GM18499 (cell line): ENCODE results near the gene MLPH.
A peak's percentile ranks its signal among the peaks of the same experiment; 100 is the strongest.

Experiments used
- ATAC-seq: cut with Tn5 transposase; IDR thresholded peaks from one replicate; pipeline ENCODE4 v1.9.1; 2021; ENCODE audit warnings: moderate number of reproducible peaks; ENCODE audit not compliant: insufficient read depth, unreplicated experiment

Gene MLPH

DNA sequence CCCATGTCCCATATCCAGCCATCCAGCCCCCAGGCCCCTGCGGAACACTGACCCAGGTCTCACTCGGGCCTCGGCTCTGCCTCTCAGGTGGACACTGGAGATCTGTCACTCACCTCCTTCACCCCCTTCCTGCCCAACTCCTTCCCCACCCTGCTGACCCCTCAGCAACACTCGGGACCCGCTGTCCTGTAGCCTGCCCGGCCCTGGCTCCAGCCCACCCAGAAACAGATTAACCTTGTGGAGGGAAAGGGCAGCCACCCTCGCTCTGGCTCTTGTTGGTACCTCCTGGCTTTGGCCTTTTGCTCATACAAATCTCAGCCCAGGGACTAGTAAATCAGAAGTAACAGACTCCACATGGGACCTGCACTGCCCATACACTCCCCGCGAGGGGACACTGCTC is 49.6 kb downstream of the MLPH start:
- no peak for ATAC-seq

DNA sequence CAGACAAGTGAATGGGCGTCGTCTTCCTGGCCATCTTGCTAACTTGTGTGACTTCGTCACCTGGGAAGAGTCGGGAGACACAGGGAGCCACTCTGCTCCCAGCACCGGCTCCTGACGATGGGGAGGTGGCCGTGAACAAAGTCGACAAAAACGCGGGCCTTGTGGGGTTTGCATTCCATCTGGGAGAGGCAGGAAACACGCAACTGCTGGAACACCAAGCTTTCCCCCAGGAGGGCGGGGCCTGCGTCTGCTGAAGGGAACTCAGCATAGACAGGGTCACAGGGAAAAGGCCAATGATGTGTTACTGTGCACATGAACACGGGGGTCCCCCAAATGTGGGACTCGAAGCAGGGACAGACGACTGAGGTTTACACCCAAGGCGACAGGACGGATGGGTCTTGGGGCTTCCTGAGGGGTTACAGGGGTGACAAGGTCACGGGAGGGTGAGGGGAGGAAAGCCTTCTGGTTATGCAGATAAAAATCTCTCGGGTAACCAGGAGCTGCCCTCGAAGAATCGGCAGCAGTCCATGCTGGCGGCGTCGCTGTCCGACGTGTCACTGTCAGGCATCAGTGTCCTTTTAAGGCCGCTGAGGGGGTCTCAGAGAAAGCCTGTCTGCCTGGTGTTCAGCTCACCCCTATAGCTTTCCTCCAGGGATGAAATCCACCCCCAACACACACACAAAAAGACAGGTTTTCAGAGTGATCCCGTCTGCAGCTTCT is 51.1 kb downstream of the MLPH start:
- ATAC-seq = no peak

GRCh38 chr2:237538901-237539300 is 51.9 kb downstream of the MLPH start:
- ATAC-seq = no peak

- ATAC-seq = no peak
Measured at GRCh38 chr2:237539681-237540080, 52.6 kb downstream of the MLPH start.

DNA sequence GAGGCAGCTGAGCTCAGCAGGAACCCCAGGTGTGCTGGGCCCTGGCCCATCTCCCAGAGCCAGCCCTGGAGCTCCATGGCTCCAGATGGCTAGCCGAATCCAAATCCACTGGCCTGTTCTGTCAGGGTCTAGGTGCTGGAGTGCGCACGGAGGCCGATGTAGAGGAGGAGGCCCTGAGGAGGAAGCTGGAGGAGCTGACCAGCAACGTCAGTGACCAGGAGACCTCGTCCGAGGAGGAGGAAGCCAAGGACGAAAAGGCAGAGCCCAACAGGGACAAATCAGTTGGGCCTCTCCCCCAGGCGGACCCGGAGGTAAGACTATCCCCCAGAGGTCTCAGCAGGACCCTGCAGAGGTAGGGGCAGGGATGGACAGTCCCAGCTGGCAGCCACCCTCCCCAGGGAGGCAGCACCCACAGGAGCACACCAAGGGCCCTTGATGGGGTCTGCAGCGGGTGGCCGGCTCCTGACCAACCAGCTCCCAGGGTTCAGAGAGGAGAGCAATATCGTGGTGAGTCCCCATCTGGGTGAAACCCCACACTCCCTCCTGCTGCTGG is 53.2 kb downstream of the MLPH start:
- ATAC-seq = no peak

DNA sequence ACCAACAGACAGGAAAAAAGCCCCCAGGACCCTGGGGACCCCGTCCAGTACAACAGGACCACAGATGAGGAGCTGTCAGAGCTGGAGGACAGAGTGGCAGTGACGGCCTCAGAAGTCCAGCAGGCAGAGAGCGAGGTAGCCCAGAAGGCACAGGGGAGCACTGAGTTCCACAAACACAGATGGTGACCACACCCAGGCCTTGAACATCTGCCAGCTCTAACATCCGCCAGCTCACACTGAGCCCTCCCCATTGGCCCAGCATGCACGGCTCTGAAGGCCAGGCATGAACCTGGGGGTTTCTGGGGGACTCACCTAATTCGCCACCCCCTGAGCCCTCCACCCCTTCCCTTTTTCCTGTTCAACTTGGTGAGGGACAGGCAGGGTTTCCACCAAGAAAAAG is 53.8 kb downstream of the MLPH start:
- no peak for ATAC-seq

DNA sequence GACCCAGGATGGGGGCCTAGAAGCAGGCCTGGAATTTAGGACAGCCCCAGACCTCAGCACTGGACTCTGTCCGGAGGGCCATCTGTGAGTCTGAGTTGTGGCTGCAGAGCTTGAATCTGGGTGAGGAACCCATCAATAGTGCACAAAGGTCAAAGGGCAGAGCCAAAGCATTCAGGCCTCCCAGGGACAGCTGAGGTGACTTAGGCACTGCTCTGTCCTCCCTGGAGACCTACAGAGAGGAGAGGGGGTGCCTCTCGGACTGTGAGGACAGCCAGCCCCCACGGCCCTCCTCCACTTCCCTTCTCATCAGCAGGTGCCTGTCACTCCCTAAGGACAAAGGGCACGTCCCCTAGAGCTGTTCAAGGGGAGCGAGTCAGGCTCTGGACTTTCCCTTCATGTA is 54.2 kb downstream of the MLPH start:
- no peak for ATAC-seq

- no peak for ATAC-seq
Measured at GRCh38 chr2:237542001-237542704, 55.1 kb downstream of the MLPH start.

- no peak for ATAC-seq
Measured at GRCh38 chr2:237546040-237546875, 59.2 kb downstream of the MLPH start.

- no peak for ATAC-seq
Measured at GRCh38 chr2:237546876-237547395, 59.9 kb downstream of the MLPH start.

- no peak for ATAC-seq
Measured at GRCh38 chr2:237547841-237548416, 60.9 kb downstream of the MLPH start.

- no peak for ATAC-seq
Measured at GRCh38 chr2:237549216-237549615, 62.2 kb downstream of the MLPH start.

- ATAC-seq = no peak
Measured at GRCh38 chr2:237549643-237550415, 62.8 kb downstream of the MLPH start.

DNA sequence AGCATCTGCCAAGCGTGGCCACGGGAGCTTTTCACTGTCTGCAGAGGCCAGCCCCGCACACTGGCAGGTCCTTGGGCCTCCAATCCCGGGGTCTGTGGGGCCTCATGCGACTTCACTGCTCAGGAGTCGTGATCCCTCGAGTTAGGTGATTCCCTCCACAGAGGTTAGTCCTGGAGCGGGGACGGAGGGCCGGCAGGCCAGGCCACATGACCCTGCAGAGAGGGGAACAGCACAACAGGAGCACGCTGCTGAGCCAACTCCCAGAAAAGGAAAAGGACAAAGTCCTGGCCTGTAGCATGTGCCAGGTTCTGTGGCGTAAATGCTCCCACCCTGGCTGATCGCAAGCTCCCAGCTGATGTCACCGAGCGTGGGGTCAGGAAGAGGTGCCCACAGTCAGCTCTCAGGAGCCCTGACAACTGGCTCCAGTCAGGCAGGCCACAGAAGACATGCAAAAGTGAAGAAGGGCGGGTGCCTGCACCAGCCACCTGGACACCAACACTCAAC is 64.1 kb downstream of the MLPH start:
- ATAC-seq = no peak

DNA sequence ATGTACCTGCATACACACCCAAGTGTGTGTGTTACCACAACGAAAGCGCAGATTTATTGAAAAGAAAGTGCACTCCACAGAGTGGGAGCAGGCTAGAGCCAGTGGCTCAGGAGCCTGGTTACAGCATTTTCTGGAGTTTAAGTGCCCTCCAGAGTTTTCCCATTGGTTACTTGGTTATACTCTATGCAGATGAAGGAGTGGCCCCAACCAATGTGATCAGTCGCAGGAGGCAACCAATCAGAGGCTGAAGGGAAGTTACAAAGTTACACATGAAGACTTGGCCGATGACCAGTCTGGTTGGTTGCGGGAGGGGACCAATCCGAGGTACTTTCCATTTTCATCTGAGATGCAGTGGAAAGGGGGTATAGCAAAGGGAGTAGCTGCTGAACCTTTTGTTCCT is 65.9 kb downstream of the MLPH start:
- no peak for ATAC-seq

DNA sequence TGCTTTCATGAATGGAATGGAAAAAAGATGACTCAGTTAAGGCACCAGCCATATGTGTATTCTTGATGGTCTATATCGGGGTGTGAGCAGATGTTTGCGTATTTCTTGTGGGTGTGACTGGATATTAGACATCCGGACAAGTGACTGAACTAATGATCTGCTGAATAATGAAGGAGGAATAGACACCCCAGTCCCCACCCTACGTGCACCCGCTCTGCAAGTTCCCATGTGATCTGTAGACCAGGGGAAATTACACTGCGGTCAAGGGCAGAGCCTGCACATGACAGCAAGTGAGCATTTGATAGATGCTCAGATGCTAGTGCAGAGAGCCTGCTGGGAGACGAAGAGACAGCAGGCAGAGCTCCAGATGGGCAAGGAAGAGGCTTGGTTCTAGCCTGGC is 66.9 kb downstream of the MLPH start:
- no peak for ATAC-seq

DNA sequence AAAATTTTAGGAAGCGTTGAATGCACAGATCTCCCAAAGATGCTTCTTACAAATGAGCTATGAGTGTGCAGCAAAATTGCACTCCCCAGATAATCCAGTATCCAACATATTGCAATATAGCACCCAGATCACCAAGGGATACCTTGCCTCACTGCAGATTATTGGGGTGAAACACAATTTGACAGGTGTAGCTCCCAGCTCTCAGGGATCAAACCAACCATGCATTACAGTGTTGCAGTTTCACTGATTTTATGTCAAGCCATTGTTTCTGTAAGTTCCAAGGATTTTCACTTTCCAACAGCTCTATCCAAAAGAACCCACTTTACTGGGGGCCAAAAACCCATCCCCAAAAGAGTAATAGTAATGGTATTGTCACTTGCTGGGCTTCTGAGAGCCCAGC is 68.5 kb downstream of the MLPH start:
- no peak for ATAC-seq

- ATAC-seq = peak; percentile 73
Measured at GRCh38 chr2:237556773-237557632, 70.0 kb downstream of the MLPH start.
